GM10266 (cell line): ENCODE results near the gene TOGARAM2.
A peak's percentile ranks its signal among the peaks of the same experiment; 100 is the strongest.

ENCODE experiments used
- DNase-seq: peaks from one replicate; pipeline ENCODE4 v3.0.0; 2012; ENCODE audit errors: extremely low spot score
- TF ChIP-seq, protein P1 (sequence below): IDR thresholded peaks from 2 replicates; pipeline ENCODE4 v1.5.1; 2012; ENCODE audit warnings: mild to moderate bottlenecking, low read depth; ENCODE audit not compliant: control insufficient read depth, insufficient read depth; ENCODE audit errors: missing control alignments

Gene TOGARAM2

DNA sequence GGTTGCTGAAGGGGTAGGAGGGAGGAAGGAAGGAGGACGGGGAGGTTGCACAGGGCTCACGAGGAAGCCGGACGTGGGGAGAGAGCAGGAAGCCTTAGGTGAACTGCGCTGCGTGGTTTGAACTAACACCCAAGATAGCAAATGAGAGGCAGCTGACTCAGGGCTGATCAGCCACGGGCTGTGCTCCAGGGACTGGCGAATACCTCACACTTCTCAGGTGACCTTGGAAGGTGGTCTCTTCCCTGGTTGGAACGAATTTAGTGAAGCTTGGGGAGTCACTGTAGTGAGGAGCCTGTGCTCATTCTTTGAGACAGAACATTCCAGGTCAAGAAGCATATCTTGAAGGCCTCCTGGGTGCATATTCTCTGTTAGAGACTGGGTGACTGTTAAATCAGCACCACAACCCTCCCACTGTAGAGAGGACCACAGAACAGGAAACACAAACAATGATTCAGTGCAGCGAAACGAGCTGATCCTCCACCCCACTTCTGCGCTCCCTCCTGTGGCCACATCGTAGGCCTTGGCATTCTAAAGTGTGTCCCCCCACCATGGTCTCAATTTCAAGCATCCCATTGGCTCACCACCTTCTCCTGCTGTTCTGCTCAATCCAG lies 33.8 kb downstream of the TOGARAM2 start:
- TF ChIP-seq, protein P1, sequence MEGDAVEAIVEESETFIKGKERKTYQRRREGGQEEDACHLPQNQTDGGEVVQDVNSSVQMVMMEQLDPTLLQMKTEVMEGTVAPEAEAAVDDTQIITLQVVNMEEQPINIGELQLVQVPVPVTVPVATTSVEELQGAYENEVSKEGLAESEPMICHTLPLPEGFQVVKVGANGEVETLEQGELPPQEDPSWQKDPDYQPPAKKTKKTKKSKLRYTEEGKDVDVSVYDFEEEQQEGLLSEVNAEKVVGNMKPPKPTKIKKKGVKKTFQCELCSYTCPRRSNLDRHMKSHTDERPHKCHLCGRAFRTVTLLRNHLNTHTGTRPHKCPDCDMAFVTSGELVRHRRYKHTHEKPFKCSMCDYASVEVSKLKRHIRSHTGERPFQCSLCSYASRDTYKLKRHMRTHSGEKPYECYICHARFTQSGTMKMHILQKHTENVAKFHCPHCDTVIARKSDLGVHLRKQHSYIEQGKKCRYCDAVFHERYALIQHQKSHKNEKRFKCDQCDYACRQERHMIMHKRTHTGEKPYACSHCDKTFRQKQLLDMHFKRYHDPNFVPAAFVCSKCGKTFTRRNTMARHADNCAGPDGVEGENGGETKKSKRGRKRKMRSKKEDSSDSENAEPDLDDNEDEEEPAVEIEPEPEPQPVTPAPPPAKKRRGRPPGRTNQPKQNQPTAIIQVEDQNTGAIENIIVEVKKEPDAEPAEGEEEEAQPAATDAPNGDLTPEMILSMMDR = no peak

DNA sequence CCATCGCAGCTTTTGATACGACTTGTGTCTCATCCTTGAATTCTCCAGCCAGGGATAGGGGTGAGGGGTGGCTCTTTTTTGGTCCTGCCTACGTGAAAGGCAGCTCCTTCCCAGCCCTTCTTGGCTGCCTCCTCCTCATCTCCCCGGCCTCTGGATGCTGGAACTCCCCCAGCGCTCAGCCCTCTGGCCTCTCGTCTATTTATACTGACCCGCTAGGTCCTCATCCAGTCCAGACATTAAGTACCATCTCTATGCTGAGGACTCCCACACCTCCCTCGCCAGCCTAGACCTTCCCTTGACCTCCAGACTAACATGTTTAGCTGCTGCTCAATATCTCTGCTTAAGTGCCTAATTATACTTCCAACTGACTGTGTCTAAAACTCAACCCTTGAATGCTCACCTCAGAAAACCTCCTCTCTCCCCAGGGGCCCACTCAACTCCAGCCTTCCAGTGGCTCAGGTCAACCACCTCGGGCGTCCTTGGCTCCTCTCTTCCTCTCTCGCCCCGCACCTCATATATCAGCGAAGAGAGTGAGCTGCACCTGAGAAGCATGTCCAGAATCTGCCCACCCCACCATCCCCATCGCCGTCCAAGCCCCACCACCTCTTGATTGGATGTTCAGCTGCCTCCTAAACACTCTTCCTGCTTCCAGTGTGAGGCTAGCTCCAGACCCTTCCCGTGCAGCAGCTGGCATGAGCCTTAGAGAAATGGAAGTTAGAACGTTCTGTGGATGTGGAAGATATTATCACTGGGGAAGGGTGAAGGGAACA lies 34.8 kb downstream of the TOGARAM2 start:
- no peak for DNase-seq
- TF ChIP-seq, protein P1 = no peak

More for the DNA sequence above, 33.8 kb downstream of the TOGARAM2 start:
- peak; percentile 64 for DNase-seq

DNA sequence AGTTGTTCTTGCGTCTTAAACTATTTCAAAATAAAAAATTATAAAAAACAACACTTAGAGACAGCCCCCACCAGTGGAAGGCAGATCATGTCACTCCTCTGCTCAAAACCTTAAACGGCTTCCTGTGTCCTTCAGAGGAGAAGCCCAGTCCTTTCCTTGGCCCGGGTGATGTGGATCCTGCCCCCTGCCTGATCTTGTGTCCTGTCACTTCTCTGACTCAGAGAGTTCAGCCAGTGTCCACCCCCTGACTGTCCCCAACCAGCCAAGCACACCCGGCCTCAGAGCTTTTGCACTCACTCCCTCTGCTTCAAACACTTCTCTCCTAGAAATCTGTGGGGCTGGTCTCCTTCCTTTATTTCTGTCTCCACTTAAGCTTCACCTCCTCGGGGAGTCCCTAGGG lies 35.4 kb downstream of the TOGARAM2 start:
- TF ChIP-seq, protein P1 = no peak
- DNase-seq = no peak

DNA sequence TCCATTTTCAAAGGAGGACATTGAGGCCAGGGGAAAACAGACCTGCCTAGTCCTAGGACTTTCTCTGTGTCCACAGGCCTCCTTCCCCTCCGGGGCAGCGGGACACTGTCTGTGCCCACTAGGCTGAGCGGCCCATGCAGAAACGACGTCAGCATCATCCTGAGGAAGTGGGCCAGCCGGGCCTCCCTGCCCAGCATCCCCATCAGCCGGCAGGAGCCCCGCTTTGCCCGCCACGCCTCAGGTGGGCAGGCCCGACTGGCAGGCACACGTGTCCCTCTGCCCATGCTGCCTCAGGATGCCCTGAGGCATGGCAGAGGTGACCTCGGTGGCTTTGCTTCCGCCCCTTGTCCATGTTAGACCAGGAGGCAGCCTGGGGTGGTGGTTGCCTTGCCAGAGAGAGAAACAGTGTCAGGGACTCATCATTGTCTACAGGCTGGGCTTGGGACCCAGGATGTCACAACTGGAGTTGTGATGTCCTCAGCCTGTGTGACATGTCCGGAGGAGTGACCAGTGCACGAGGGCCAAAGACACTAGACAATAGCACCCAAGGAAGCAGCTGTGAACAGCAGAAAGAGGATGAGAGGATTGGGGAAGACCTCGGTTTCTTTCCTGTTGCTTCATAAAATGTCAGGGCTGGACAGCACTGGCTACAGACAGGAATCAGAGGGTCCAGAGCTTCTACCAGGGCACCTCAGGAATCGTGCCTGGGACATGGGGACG lies 36.8 kb downstream of the TOGARAM2 start:
- no peak for DNase-seq
- TF ChIP-seq, protein P1 = no peak

DNA sequence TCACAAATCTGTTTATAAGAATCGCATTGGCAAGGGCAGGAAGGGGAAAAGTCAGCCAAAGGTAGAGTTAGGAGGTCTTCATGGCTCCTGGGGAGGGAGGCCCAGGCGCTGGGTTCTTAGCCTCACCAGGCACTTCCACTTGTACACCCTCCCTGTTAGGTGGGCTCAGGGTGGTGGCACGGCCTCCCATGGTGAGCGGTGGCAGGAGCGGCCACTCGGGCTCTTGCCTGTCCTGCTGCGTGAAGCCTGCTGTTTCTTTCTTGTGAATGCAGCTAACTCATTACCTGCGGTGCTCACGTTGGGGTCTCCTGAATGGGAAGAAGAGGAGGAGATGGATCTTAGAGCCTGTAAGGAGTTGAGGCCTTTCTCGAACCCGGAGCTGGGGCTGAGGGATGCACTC lies 40.8 kb downstream of the TOGARAM2 start:
- TF ChIP-seq, protein P1 = no peak
- DNase-seq = no peak

DNA sequence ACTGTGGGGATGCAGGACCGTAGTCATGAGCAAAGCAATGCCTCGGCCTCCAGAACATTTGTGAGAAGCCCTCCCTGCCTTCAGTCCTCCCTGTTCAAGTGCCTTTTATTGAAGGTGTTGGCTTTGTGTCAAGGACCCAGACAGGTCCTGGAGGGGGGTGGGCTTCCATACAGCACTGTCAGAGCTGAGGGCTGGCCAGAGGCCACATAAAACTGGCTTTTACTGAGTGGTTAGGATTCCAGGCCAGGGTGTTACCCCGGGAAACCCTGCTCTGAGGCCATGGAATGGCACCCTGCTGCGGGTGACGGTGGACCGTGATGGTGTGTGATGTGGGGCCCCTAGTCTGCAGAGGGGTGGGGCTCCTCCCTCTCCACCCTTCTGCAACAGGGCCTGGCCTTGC lies 41.6 kb downstream of the TOGARAM2 start:
- no peak for DNase-seq

More for the DNA sequence above, 41.6 kb downstream of the TOGARAM2 start:
- TF ChIP-seq, protein P1 = no peak
